Astrocyte (in vitro differentiated cells and primary cell): Measurements from ENCODE around the gene EXOSC5. TPM values are rescaled to one million over a fixed set of nuclear protein-coding genes. Genes with fewer than 3 reads are reported as not detected.

Experiments
- DNase-seq: peaks from one replicate; pipeline ENCODE4 v3.0.0-alpha.2; 2010; ENCODE audit warnings: low read depth
- FAIRE-seq: peaks from 2 replicates; lab custom pipeline; 2011; peaks lifted over from hg19 to GRCh38; lab: Jason Lieb, UNC
- H2AFZ ChIP-seq: 2 replicates; pipeline ENCODE4 v1.6.0; 2012; ENCODE audit warnings: low read depth, low read length, inconsistent platforms
- H3K27ac ChIP-seq: 2 replicates; pipeline ENCODE4 v1.5.1; 2011; ENCODE audit warnings: low read depth, low read length, inconsistent platforms
- H3K27me3 ChIP-seq: 2 replicates; pipeline ENCODE4 v1.6.0; 2011; ENCODE audit warnings: low read length, inconsistent platforms; ENCODE audit not compliant: insufficient read depth
- H3K36me3 ChIP-seq: 2 replicates; pipeline ENCODE4 v1.5.1; 2011; ENCODE audit warnings: low read length, inconsistent platforms; ENCODE audit not compliant: insufficient read depth
- H3K4me1 ChIP-seq: 2 replicates; pipeline ENCODE4 v1.5.1; 2011; ENCODE audit warnings: low read length, inconsistent platforms; ENCODE audit not compliant: insufficient read depth
- H3K4me2 ChIP-seq: 2 replicates; pipeline ENCODE4 v1.6.0; 2012; ENCODE audit warnings: low read length, inconsistent platforms
- H3K4me3 ChIP-seq: 2 replicates; pipeline ENCODE4 v1.5.1; 2011; ENCODE audit warnings: low read depth, mild to moderate bottlenecking, low read length, inconsistent platforms; ENCODE audit not compliant: insufficient read depth
- H3K79me2 ChIP-seq: 2 replicates; pipeline ENCODE4 v1.6.0; 2012; ENCODE audit warnings: mild to moderate bottlenecking, low read length, inconsistent platforms; ENCODE audit not compliant: insufficient read depth
- H3K9ac ChIP-seq: 2 replicates; pipeline ENCODE4 v1.6.0; 2012; ENCODE audit warnings: mild to moderate bottlenecking, low read length, inconsistent platforms
- H3K9me3 ChIP-seq: 2 replicates; pipeline ENCODE4 v1.5.1; 2012; ENCODE audit warnings: low read depth, mild to moderate bottlenecking, low read length, inconsistent platforms; ENCODE audit not compliant: insufficient read depth
- H4K20me1 ChIP-seq: 2 replicates; pipeline ENCODE4 v1.6.0; 2012; ENCODE audit warnings: low read length, inconsistent platforms; ENCODE audit not compliant: insufficient read depth
- H3K27ac Mint-ChIP-seq: one replicate; pipeline ENCODE4 v1.8.0; 2021; ENCODE audit warnings: mild to moderate bottlenecking, mixed read lengths; ENCODE audit not compliant: unreplicated experiment
- H3K27me3 Mint-ChIP-seq: one replicate; pipeline ENCODE4 v1.8.0; 2021; ENCODE audit warnings: low read depth, mixed read lengths; ENCODE audit not compliant: unreplicated experiment
- H3K36me3 Mint-ChIP-seq: one replicate; pipeline ENCODE4 v1.8.0; 2021; ENCODE audit warnings: low read depth, mixed read lengths; ENCODE audit not compliant: unreplicated experiment
- H3K4me1 Mint-ChIP-seq: one replicate; pipeline ENCODE4 v1.8.0; 2021; ENCODE audit warnings: low read depth, mixed read lengths; ENCODE audit not compliant: unreplicated experiment
- H3K4me3 Mint-ChIP-seq: one replicate; pipeline ENCODE4 v1.8.0; 2021; ENCODE audit warnings: mild to moderate bottlenecking, moderate library complexity, mixed read lengths; ENCODE audit not compliant: unreplicated experiment
- H3K9me3 Mint-ChIP-seq: one replicate; pipeline ENCODE4 v1.8.0; 2021; ENCODE audit warnings: mild to moderate bottlenecking, mixed read lengths; ENCODE audit not compliant: unreplicated experiment
- EZH2 ChIP-seq: IDR thresholded peaks from 2 replicates; pipeline ENCODE4 v1.6.1; 2012; ENCODE audit warnings: mild to moderate bottlenecking, low read length, inconsistent platforms; ENCODE audit not compliant: insufficient read depth
- total RNA-seq: library from RNA; stranded (reverse); gene quantifications from 2 replicates; pipeline ENCODE4 v1.2.1, GENCODE V29; 2021
- TF ChIP-seq, protein P1 (sequence below): IDR thresholded peaks from 2 replicates; pipeline ENCODE4 v1.5.1; 2011; ENCODE audit warnings: low read depth, mild to moderate bottlenecking, inconsistent platforms, low read length, moderate library complexity; ENCODE audit not compliant: insufficient read depth

EXOSC5 gene
- total RNA-seq, 1 donor from 2014 or later: 18.3 TPM

DNA sequence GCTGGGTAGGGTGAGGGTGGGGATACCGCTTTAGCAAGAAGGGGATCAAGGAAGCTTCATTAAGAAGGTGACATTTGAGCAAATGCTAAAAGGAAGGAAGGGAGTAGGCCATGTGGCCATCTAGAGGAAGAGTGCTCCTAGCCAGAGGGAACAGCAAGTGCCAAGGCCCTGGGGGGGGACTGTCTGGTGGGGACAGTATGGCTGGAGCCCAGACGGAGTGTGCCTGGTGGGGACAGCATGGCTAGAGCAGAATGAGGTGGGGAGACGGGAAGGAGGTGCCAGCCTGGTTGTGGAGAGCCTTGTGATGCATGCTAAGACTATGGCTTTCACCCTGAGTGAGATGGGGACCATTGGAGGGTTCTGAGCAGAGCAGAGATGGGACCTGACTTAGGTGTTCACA is 41.4 kb downstream of the EXOSC5 start:
- H3K4me2 ChIP-seq: no peak overlapping the region
- no peak overlapping the region for H3K4me3 Mint-ChIP-seq
- no peak for FAIRE-seq

DNA sequence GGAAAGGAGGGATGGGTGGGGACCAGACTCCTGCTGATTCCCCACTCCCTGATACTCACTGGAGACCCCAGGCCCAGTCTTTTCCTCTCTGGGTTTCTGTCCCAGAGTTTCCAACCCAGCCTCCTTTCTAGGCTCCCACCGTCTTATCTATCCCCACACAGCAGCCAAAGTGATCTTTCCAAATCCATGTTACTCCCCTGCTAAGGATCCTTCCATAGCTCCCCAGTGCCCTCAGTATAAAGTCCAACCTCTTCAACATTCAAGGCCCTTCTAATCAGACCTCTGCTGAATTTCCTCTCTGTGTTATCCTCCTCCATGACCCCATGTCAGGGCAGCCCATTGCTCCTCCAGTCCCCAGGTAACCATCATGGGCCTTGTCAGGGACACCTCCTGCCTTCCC is 42.1 kb downstream of the EXOSC5 start:
- Mint-ChIP-seq H3K4me1 (peaks cover 2% of the 10 kb centered on the region), H3K27ac (no peak overlapping the region), H3K36me3 (peaks cover 22% of the 10 kb centered on the region), H3K9me3 (no peaks in the 10 kb centered on the region), H3K27me3 (no peaks in the 10 kb centered on the region), H3K4me3 (peak overlapping the region; percentile 73)
- Histone ChIP-seq H3K36me3 (no peaks in the 10 kb centered on the region), H3K27ac (no peak overlapping the region), H4K20me1 (peaks cover 37% of the 10 kb centered on the region), H3K4me3 (no peak overlapping the region), H2AFZ (no peak overlapping the region), H3K9me3 (no peaks in the 10 kb centered on the region), H3K79me2 (peaks cover 34% of the 10 kb centered on the region), H3K9ac (no peak overlapping the region), H3K4me2 (no peak overlapping the region), H3K27me3 (no peaks in the 10 kb centered on the region), H3K4me1 (peaks cover 4% of the 10 kb centered on the region)
- DNase-seq (no peak), FAIRE-seq (no peak)
- TF ChIP-seq, protein P1, sequence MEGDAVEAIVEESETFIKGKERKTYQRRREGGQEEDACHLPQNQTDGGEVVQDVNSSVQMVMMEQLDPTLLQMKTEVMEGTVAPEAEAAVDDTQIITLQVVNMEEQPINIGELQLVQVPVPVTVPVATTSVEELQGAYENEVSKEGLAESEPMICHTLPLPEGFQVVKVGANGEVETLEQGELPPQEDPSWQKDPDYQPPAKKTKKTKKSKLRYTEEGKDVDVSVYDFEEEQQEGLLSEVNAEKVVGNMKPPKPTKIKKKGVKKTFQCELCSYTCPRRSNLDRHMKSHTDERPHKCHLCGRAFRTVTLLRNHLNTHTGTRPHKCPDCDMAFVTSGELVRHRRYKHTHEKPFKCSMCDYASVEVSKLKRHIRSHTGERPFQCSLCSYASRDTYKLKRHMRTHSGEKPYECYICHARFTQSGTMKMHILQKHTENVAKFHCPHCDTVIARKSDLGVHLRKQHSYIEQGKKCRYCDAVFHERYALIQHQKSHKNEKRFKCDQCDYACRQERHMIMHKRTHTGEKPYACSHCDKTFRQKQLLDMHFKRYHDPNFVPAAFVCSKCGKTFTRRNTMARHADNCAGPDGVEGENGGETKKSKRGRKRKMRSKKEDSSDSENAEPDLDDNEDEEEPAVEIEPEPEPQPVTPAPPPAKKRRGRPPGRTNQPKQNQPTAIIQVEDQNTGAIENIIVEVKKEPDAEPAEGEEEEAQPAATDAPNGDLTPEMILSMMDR: no peak
- TF ChIP-seq EZH2: no peak

More for the DNA sequence above, 41.4 kb downstream of the EXOSC5 start:
- no peak overlapping the region for H3K4me3 ChIP-seq
- Mint-ChIP-seq H3K27ac (no peak overlapping the region), H3K9me3 (no peaks in the 10 kb centered on the region), H3K27me3 (no peaks in the 10 kb centered on the region), H3K4me1 (peaks cover 2% of the 10 kb centered on the region), H3K36me3 (peaks cover 22% of the 10 kb centered on the region)
- H3K79me2 ChIP-seq: peaks cover 27% of the 10 kb centered on the region
- H3K9ac ChIP-seq: no peak overlapping the region
- no peak overlapping the region for H2AFZ ChIP-seq
- H3K4me1 ChIP-seq: peaks cover 4% of the 10 kb centered on the region
- no peak for DNase-seq
- no peaks in the 10 kb centered on the region for H3K27me3 ChIP-seq
- H3K9me3 ChIP-seq: no peaks in the 10 kb centered on the region
- H3K27ac ChIP-seq: no peak overlapping the region
- H3K36me3 ChIP-seq: no peaks in the 10 kb centered on the region
- TF ChIP-seq EZH2: no peak
- TF ChIP-seq, protein P1: no peak
- H4K20me1 ChIP-seq: peaks cover 29% of the 10 kb centered on the region

DNA sequence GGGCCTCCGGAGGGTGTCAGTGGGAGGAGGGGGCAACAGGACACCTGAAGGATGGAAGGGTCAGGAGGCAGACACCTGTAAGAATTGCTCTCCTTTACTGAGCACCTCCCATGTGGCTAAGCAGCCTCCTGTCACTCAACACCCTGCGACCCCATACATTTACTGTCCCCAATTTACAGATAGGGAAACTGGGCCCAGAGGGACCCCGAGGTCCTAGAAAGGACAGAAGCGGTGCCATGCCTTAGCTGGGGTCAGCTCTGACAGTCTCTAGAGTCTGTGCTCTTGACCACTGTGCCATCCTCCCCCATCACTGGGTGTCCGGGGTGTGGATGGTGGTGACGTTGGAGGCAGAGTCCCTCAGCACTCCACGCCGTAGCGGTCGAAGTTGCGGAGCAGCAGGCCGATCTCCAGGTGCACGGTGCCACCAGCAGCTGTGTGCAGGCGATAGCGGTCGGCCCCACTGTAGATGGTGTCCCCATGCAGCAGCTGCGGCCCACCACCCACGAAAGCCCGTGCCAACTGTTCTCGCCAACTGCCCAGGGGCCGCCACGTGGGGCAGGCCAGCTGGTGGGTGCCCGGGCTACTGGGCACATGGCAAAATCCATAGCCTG is 42.7 kb downstream of the EXOSC5 start:
- Histone ChIP-seq H3K9me3 (no peaks in the 10 kb centered on the region), H4K20me1 (peaks cover 43% of the 10 kb centered on the region), H3K79me2 (peaks cover 40% of the 10 kb centered on the region), H3K4me3 (peak overlapping the region; percentile 50), H3K36me3 (peaks cover 4% of the 10 kb centered on the region), H3K4me2 (peak overlapping the region; percentile 99), H3K9ac (peak overlapping the region; percentile 94), H2AFZ (peak overlapping the region; percentile 38), H3K27me3 (no peaks in the 10 kb centered on the region), H3K4me1 (peaks cover 4% of the 10 kb centered on the region), H3K27ac (no peak overlapping the region)
- DNase-seq: no peak
- Mint-ChIP-seq H3K36me3 (peaks cover 17% of the 10 kb centered on the region), H3K27me3 (no peaks in the 10 kb centered on the region), H3K4me1 (peaks cover 8% of the 10 kb centered on the region), H3K9me3 (no peaks in the 10 kb centered on the region), H3K4me3 (peak overlapping the region; percentile 84), H3K27ac (peak overlapping the region; percentile 63)
- TF ChIP-seq EZH2: no peak
- TF ChIP-seq, protein P1: no peak
- no peak for FAIRE-seq
